Measurements from ENCODE around the gene ZBTB7C. TPM values are rescaled to one million over a fixed set of nuclear protein-coding genes. Genes with fewer than 3 reads are reported as not detected.

The ZBTB7C gene
- total RNA-seq, 1 experiment from 2014 or later, result not detected

DNA sequence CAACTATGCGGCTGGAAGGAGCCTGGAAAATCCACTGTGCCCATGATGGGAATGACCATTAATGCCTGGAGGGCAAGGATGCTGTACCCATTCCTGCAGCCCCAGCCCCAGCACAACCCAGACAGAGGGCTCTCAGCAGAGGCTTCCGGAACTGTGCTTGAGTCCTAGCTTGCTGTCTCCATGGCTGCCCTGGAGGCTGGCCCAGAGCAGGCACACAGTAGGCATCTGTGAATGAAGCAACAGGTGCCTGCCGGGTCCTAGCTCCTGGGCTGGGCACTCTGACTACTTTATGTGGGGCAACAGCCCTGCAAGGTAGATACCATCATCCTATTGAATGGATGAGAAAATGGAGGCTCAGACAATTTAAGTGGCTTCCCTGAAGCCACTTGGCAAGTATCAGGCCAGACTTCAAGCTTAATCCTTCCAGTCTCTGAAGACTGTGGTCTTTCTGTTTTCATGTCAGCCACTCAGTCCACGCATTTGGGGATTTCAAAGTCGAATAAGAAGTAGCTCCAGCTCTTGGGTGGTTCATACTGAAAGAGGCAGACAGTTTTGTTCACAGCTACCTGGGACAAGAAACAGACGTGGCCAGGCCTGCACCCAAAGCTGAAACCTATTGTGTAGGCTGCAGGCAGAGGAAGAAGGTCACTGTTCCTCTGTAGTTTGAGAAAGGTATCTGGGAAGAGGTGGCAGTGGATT lies 237.5 kb downstream of the ZBTB7C start:
- H3K4me3 Mint-ChIP-seq (ENCODE audit: low read depth, unreplicated experiment), result no peak overlapping the region
- BruUV-seq (replicated peaks), result no TSS peak
- H3K4me1 Mint-ChIP-seq (ENCODE audit: low read depth, unreplicated experiment), result peaks cover 7% of the 10 kb centered on the region
- H3K27ac Mint-ChIP-seq (ENCODE audit: unreplicated experiment), result no peak overlapping the region
- TF ChIP-seq, protein P1, sequence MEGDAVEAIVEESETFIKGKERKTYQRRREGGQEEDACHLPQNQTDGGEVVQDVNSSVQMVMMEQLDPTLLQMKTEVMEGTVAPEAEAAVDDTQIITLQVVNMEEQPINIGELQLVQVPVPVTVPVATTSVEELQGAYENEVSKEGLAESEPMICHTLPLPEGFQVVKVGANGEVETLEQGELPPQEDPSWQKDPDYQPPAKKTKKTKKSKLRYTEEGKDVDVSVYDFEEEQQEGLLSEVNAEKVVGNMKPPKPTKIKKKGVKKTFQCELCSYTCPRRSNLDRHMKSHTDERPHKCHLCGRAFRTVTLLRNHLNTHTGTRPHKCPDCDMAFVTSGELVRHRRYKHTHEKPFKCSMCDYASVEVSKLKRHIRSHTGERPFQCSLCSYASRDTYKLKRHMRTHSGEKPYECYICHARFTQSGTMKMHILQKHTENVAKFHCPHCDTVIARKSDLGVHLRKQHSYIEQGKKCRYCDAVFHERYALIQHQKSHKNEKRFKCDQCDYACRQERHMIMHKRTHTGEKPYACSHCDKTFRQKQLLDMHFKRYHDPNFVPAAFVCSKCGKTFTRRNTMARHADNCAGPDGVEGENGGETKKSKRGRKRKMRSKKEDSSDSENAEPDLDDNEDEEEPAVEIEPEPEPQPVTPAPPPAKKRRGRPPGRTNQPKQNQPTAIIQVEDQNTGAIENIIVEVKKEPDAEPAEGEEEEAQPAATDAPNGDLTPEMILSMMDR (IDR thresholded peaks at IDR 0.05; ENCODE audit: unreplicated experiment), result no peak
- CTCF ChIA-PET, result interaction anchor here (0.7 kb wide), 1 partner anchor 10 kb away, joined by 4 read pairs; no protein-coding TSS in a partner anchor
- H3K27me3 Mint-ChIP-seq (ENCODE audit: unreplicated experiment), result peaks cover 99% of the 10 kb centered on the region
- DNase-seq, result no peak
- H3K36me3 Mint-ChIP-seq (ENCODE audit: insufficient read depth, unreplicated experiment), result no peaks in the 10 kb centered on the region
- no peaks in the 10 kb centered on the region for H3K9me3 Mint-ChIP-seq (ENCODE audit: low read depth, unreplicated experiment)
- intact Hi-C loops (cut with micrococcal nuclease; ENCODE audit: unreplicated experiment), result no loop called here

DNA sequence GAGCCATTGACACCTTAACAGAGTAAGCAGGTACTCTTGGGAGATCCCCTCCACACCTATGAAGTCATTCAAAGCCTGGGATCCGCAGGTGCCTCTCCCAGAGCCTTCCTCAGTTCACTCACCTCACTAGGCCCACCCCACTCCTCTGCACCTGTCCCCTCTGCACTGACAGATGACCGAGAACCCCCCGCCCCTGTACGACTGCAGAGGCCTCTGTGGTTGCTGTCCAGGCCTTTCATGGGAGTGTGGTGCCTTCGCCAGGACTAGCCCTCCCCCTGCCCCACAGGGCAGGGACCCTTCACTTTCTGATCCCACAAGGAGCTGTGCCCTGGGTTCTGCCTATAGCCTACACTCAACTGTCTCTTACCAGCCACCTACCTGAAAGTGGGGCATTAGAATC lies 238.5 kb downstream of the ZBTB7C start:
- Mint-ChIP-seq H3K9me3 (ENCODE audit: low read depth, unreplicated experiment) (no peaks in the 10 kb centered on the region), H3K36me3 (ENCODE audit: insufficient read depth, unreplicated experiment) (no peaks in the 10 kb centered on the region), H3K4me1 (ENCODE audit: low read depth, unreplicated experiment) (peaks cover 7% of the 10 kb centered on the region), H3K4me3 (ENCODE audit: low read depth, unreplicated experiment) (no peak overlapping the region), H3K27me3 (ENCODE audit: unreplicated experiment) (peaks cover 99% of the 10 kb centered on the region), H3K27ac (ENCODE audit: unreplicated experiment) (no peak overlapping the region)
- CTCF ChIA-PET, result no interaction called here
- no TSS peak for BruUV-seq (replicated peaks)
- TF ChIP-seq, protein P1 (IDR thresholded peaks at IDR 0.05; ENCODE audit: unreplicated experiment), result no peak
- intact Hi-C loops (cut with micrococcal nuclease; ENCODE audit: unreplicated experiment), result no loop called here
- DNase-seq, result no peak

DNA sequence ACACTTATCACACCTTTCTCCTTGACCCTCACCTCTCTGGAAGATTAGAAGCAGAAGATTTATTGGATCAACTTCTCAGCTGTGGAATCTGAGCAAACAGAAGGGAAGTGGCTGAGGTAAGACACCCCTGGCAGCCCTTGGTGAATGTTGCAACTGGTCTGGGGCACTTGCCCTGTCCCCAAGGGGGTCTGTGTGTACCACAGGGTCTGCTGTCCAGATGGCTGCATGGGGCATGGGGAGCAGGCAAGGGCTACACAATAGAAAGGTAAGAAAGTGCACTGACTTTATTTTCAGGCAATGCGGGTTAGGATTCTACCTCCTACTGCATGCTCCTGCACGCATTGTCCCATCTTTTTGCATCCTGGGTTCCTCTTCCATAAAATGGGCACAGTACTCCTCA lies 240.3 kb downstream of the ZBTB7C start:
- intact Hi-C loops (cut with micrococcal nuclease; ENCODE audit: unreplicated experiment), result no loop called here
- no TSS peak for BruUV-seq (replicated peaks)
- TF ChIP-seq, protein P1 (IDR thresholded peaks at IDR 0.05; ENCODE audit: unreplicated experiment), result no peak
- CTCF ChIA-PET, result interaction anchor here (0.6 kb wide), 1 partner anchor 1932 kb away, joined by 3 read pairs; no protein-coding TSS in a partner anchor
- Mint-ChIP-seq H3K27ac (ENCODE audit: unreplicated experiment) (no peak overlapping the region), H3K4me1 (ENCODE audit: low read depth, unreplicated experiment) (peaks cover 7% of the 10 kb centered on the region), H3K9me3 (ENCODE audit: low read depth, unreplicated experiment) (no peaks in the 10 kb centered on the region), H3K4me3 (ENCODE audit: low read depth, unreplicated experiment) (no peak overlapping the region), H3K27me3 (ENCODE audit: unreplicated experiment) (peaks cover 99% of the 10 kb centered on the region), H3K36me3 (ENCODE audit: insufficient read depth, unreplicated experiment) (no peaks in the 10 kb centered on the region)
- no peak for DNase-seq

DNA sequence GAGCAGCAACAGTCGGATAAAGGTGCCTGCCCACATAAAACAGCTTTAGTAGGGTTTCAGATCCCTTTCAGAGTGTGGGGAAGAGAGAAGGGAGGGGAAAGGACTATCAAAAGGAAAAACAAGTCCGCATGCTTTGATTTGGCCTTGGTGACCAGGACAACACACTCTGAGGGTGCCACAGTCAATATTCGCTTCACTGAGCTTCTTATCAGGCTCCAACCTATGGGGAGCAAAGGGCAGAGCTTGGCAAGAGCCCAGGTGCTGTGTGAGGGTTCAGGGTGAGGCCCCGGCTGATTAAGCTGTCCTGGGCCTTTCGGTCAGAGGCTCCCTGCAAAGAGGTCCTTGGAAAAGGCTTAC lies 241.3 kb downstream of the ZBTB7C start:
- CTCF ChIA-PET, result no interaction called here
- peaks cover 100% of the 10 kb centered on the region for H3K27me3 Mint-ChIP-seq (ENCODE audit: unreplicated experiment)
- peaks cover 7% of the 10 kb centered on the region for H3K4me1 Mint-ChIP-seq (ENCODE audit: low read depth, unreplicated experiment)

More for the DNA sequence above, 241.3 kb downstream of the ZBTB7C start:
- intact Hi-C loops (cut with micrococcal nuclease; ENCODE audit: unreplicated experiment), result no loop called here
- H3K27ac Mint-ChIP-seq (ENCODE audit: unreplicated experiment), result no peak overlapping the region
- H3K9me3 Mint-ChIP-seq (ENCODE audit: low read depth, unreplicated experiment), result no peaks in the 10 kb centered on the region
- TF ChIP-seq, protein P1 (IDR thresholded peaks at IDR 0.05; ENCODE audit: unreplicated experiment), result no peak
- DNase-seq, result no peak
- BruUV-seq (replicated peaks), result no TSS peak
- H3K4me3 Mint-ChIP-seq (ENCODE audit: low read depth, unreplicated experiment), result no peak overlapping the region
- H3K36me3 Mint-ChIP-seq (ENCODE audit: insufficient read depth, unreplicated experiment), result peaks cover under 1% of the 10 kb centered on the region

Data from Calu3 (cell line).